KBM-7 (cell line): ENCODE results near the gene DCXR.

Experiments used
- DNase-seq: peaks from one replicate; pipeline ENCODE4 v3.0.0-alpha.2; 2015
- in situ Hi-C: fragments of 300-500 bp; cut with MboI; formaldehyde crosslinking; loops from 2 replicates; pipeline ENCODE4 v1.14.3; 2020; ENCODE audit warnings: low sequenced_read_pairs, low pct_unique_long_range_greater_than_20kb, mixed read lengths

The DCXR gene

GRCh38 chr17:82005701-82006348 lies 31.7 kb downstream of the DCXR start:
- no peak for DNase-seq
- in situ Hi-C loops, result no loop called here

- in situ Hi-C loops, result no loop called here
Observed at GRCh38 chr17:82004517-82005455, 32.7 kb downstream of the DCXR start.

GRCh38 chr17:82003411-82004381 lies 33.8 kb downstream of the DCXR start:
- in situ Hi-C loops, result no loop called here
- DNase-seq, result no peak

More at GRCh38 chr17:82004517-82005455, 32.7 kb downstream of the DCXR start:
- DNase-seq, result no peak

- in situ Hi-C loops, result no loop called here
- DNase-seq, result no peak
Observed at GRCh38 chr17:82001571-82002056, 35.9 kb downstream of the DCXR start.

- in situ Hi-C loops, result no loop called here
- no peak for DNase-seq
Observed at GRCh38 chr17:82000803-82001570, 36.5 kb downstream of the DCXR start.

- no peak for DNase-seq
Observed at GRCh38 chr17:81999976-82000802, 37.3 kb downstream of the DCXR start.

GRCh38 chr17:81999587-81999975 lies 37.9 kb downstream of the DCXR start:
- no peak for DNase-seq
- in situ Hi-C loops, result no loop called here

More at GRCh38 chr17:81999976-82000802, 37.3 kb downstream of the DCXR start:
- in situ Hi-C loops, result no loop called here

GRCh38 chr17:81998691-81999438 lies 38.6 kb downstream of the DCXR start:
- in situ Hi-C loops, result no loop called here
- DNase-seq, result no peak

- no peak for DNase-seq
- in situ Hi-C loops, result no loop called here
Observed at GRCh38 chr17:81998212-81998611, 39.3 kb downstream of the DCXR start.

GRCh38 chr17:81996757-81997441 lies 40.6 kb downstream of the DCXR start:
- in situ Hi-C loops, result no loop called here
- no peak for DNase-seq

GRCh38 chr17:81996232-81996756 lies 41.2 kb downstream of the DCXR start:
- in situ Hi-C loops, result no loop called here
- DNase-seq, result no peak

- no peak for DNase-seq
- in situ Hi-C loops, result no loop called here
Observed at GRCh38 chr17:81995463-81996231, 41.9 kb downstream of the DCXR start.

- in situ Hi-C loops, result no loop called here
- DNase-seq, result no peak
Observed at GRCh38 chr17:81994593-81995462, 42.7 kb downstream of the DCXR start.

- no peak for DNase-seq
- in situ Hi-C loops, result no loop called here
Observed at GRCh38 chr17:81993729-81994592, 43.5 kb downstream of the DCXR start.
